Glomerular endothelial cell (primary cell): Measurements from ENCODE around the gene SLC2A3. TPM values are rescaled to one million over a fixed set of nuclear protein-coding genes. Genes with fewer than 3 reads are reported as not detected.

Source experiments
- total RNA-seq: library from RNA; depleted of rRNA; stranded (reverse); fragments of >200 nt; gene quantifications from 2 replicates; pipeline ENCODE4 v1.2.3, GENCODE V29; 2015

Gene SLC2A3
- total RNA-seq, 1 donor from 2014 or later, result 25.8 TPM

Other genes starting within 250 kb of the SLC2A3 start
- gene GDF3, start 240.4 kb downstream of the SLC2A3 start, total RNA-seq, result 0.53 and 0.78 TPM in 2 replicates
- gene DPPA3, start 224.8 kb downstream of the SLC2A3 start, total RNA-seq, result not detected in 2 replicates
- gene CLEC4C, start 188.8 kb downstream of the SLC2A3 start, total RNA-seq, result not detected in 2 replicates
- gene NANOGNB, start 171.0 kb downstream of the SLC2A3 start, total RNA-seq, result not detected in 2 replicates
- gene NANOG, start 146.8 kb downstream of the SLC2A3 start, total RNA-seq, result 0.82 TPM in 1 of 2 replicates, not detected in the other
- gene SLC2A14, start 63.3 kb downstream of the SLC2A3 start, total RNA-seq, result not detected in 2 replicates
- 10.9 and 11.3 TPM in 2 replicates for gene FOXJ2, start 96.5 kb upstream of the SLC2A3 start, total RNA-seq
- gene C3AR1, start 130.2 kb upstream of the SLC2A3 start, total RNA-seq, result 0.44 TPM in 1 of 2 replicates, not detected in the other
- 22.3 and 37.3 TPM in 2 replicates for gene NECAP1, start 146.1 kb upstream of the SLC2A3 start, total RNA-seq
- not detected in 2 replicates for gene CLEC4A, start 187.4 kb upstream of the SLC2A3 start, total RNA-seq
- gene ZNF705A, start 220.8 kb upstream of the SLC2A3 start, total RNA-seq, result not detected in 2 replicates